DND-41 (cell line): ENCODE measurements around the gene RPRD1A.

Experiments
- EZH2 ChIP-seq: IDR thresholded peaks from 3 replicates; pipeline ENCODE4 v1.6.1; 2012; ENCODE audit warnings: borderline replicate concordance, low read depth, mild to moderate bottlenecking, moderate library complexity, low read length, inconsistent platforms; ENCODE audit not compliant: severe bottlenecking
- TF ChIP-seq, protein P1 (sequence below): IDR thresholded peaks from 2 replicates; pipeline ENCODE4 v1.5.1; 2012; ENCODE audit warnings: borderline replicate concordance, low read length, moderate library complexity, mild to moderate bottlenecking; ENCODE audit not compliant: poor library complexity, severe bottlenecking; ENCODE audit errors: extremely low read depth

GRCh38 chr18:36108601-36109000, 41.2 kb upstream of the RPRD1A start:
- TF ChIP-seq, protein P1, sequence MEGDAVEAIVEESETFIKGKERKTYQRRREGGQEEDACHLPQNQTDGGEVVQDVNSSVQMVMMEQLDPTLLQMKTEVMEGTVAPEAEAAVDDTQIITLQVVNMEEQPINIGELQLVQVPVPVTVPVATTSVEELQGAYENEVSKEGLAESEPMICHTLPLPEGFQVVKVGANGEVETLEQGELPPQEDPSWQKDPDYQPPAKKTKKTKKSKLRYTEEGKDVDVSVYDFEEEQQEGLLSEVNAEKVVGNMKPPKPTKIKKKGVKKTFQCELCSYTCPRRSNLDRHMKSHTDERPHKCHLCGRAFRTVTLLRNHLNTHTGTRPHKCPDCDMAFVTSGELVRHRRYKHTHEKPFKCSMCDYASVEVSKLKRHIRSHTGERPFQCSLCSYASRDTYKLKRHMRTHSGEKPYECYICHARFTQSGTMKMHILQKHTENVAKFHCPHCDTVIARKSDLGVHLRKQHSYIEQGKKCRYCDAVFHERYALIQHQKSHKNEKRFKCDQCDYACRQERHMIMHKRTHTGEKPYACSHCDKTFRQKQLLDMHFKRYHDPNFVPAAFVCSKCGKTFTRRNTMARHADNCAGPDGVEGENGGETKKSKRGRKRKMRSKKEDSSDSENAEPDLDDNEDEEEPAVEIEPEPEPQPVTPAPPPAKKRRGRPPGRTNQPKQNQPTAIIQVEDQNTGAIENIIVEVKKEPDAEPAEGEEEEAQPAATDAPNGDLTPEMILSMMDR, result no peak
- no peak for TF ChIP-seq EZH2
